Hematopoietic multipotent progenitor cell treated with erythropoietin and hydrocortisone succinate and interleukin-3 and kit ligand, for 6 days (in vitro differentiated cells): ENCODE measurements around the gene KIAA0319L.
A peak's percentile ranks its signal among the peaks of the same experiment; 100 is the strongest.

Experiments used
- DNase-seq: peaks from one replicate; pipeline ENCODE4 v3.0.0-alpha.2; 2015

KIAA0319L gene

DNA sequence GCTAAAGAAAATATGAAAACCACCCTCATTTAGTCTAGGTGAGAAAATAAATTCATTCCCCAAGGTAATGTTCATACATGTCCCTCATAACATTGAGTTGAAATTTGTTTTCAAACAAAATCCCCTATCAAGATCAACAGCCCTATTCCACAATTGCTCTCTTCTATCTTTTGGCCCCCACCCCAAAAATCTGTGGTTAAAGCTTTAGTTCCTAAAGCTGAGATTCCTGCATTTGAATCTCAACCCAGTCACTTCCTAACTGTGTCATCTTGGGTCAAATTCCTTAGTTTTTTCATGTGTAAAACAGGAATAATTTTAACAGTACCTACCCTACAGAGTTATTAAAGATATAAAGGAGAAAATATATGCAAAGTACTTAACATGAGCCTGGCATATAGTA is 22.0 kb downstream of the KIAA0319L start:
- DNase-seq = no peak

DNA sequence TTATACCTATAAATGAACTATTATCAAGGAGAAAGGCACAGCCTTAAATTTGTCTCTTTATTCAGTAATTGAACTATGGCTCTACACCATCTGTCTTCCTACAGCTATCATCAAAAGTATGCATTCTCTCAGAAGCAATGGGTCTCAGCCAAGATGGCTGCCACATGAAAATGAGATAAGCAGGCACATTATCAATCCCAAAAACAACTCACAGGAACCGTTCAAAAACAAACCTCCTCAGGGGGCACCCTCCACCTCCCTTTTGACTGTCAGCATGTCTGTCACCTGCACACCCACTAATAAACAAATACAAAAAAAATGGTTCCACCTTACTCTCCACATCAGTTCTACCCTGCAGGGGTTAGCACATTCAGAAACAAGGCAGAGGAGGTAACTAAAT is 23.6 kb downstream of the KIAA0319L start:
- DNase-seq = peak; percentile 81

DNA sequence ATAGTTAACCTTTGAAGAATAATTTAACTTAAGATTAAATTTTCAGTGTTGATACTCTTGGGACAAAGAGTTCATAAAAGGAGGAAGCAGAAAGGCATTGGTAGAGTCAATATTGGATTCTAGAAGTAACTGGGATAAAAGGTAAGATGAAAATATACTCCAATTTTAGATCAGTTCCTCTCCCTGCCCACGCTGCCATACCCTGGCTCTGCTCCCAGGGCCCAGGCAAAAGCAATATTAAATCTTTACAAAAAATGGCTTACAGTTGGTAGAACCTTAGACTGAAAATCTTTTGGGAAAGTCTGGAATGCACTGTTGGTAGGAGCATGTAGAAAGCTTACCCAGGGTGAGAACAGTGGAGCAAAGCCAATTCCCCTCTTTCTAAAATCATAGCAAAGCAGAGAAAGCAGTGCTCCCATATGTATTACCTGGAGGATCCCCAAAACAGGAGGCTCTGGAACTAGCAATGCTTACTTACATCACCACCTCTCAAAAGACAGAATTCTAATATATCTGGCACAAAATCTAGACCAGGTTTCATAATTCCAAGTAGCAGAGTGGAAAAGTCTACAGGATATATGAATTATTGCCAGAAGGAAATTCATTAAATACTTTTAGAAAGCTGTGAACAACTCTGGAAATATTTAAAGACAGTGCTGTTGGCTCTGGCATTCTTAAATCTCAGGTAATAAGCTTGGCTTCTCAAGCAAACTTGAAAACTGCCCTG is 24.5 kb downstream of the KIAA0319L start:
- DNase-seq = no peak

DNA sequence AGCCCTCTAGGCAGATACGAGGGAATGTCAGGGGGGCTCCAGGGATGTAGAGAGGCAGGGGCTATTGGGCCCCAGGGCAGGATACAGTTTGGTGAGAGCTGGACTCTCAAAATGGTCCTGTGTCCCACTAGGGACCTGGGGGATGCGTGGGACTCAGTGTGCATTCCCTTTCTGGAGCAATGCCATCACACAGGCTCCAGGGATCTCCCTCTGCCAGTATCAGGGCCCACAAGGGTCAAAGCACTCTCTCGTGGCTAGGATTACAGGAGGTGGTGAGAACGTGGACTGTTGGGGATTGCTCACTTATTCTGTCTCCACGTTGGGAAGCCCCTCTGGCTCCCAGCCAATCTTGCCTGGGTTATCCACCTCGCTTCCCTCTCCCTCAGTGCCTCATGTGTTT is 25.8 kb downstream of the KIAA0319L start:
- no peak for DNase-seq

DNA sequence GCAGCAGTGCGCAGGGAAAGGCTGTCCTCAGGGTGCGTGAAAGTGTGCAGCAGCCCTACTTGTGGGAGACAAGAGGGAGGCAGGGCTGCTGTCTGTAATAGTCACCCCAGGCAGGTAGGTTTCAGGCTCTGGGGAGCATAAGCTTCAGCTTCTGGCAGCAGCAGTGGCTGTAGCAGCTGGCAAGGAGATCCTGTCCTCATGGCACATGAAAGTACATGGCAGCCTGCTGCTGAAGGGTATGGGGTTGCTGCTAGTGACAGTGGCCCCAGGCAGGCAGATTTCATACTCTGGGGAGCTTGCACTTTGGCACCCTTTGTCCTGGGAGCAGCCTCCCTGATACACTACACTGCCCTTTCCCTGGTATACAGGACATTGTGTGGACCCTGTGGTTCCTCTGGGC is 26.3 kb downstream of the KIAA0319L start:
- DNase-seq = no peak

DNA sequence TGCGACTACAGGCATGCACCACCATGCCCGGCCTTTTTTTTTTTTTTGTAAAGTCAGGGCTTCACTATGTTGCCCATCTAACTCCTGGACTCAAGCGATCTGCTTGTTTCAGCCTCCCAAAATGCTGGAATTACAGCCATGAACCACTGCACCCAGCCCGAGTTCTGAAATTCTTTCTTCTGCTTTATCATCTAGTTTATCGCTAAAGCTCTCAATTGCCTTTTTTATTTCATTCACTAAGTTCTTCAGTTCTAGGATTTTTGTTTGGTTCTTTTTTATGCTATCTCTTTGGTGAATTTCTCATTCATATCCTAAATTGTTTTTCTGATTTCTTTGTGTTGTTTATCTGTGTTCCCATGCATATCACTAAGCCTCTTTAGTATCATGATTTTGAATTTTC is 27.0 kb downstream of the KIAA0319L start:
- DNase-seq = no peak

DNA sequence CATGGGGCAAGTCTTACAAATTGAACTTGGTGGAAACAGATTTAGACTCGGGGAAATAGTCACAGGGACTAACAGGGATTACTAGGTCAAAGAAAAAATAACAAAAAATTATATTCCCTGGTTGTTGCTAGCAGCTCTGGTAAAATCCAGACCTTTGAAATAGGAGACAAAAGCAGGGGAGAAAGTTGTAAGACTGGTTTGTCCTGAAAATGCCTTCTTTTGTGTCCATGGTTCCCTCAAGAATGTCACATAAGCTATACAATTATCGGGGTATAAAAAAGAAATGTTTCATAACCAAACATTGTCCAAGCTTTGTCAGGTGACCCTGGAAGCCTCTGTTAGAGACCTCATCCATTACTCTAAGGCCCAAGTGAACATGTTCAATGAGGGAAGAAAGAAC is 33.1 kb downstream of the KIAA0319L start:
- DNase-seq = no peak

DNA sequence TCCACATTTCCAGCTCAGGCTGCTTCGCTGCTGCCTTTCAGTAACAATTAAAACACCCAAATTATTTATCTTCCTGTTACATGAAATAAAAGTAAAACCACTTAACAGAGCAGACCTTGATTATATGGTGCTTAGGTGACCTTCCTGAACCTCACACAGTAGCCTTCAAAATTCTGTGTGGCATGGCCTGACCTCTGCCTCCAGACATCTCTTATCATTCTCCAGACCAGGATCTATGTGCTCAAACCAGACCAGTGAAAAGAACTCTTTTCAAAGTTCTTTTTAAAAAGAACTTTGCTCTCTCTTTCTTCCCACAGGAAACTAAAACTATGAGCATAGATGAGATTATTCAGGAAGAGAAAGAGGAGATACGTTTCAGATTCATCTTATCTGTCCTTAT is 37.8 kb downstream of the KIAA0319L start:
- DNase-seq = no peak

DNA sequence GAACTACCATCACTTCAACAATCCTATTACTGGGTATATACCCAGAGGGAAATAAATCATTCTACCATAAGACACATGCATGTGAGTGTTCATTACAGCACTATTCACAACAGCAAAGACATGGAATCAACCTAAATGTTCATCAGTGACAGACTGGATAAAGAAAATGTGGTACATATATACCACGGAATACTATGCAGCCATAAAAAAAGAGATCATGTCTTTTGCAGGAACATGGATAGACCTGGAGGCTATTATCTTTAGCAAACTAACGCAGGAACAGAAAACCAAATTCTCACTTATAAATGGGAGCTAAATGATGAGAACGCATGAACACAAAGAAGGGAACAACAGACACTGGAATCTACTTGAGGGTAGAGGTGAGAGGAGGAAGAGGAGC is 39.0 kb downstream of the KIAA0319L start:
- no peak for DNase-seq

DNA sequence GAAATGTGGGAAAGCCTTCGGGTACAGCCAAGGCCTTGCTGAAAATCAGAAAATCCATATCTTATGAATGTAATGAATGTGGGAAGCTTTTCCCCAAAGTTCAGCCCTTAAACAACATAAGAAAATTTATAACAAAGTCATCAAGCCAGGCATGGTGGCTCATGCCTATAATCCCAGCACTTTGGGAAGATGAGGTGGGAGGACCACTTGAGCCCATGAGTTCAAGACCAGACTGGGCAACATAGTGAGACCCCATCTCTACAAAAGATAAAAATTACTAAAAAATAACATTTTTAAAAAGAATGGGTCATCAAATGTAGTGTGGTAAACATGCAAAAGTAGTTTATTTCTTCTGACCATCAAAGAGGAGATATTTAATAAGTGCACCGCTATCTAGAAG is 45.9 kb downstream of the KIAA0319L start:
- DNase-seq = no peak

DNA sequence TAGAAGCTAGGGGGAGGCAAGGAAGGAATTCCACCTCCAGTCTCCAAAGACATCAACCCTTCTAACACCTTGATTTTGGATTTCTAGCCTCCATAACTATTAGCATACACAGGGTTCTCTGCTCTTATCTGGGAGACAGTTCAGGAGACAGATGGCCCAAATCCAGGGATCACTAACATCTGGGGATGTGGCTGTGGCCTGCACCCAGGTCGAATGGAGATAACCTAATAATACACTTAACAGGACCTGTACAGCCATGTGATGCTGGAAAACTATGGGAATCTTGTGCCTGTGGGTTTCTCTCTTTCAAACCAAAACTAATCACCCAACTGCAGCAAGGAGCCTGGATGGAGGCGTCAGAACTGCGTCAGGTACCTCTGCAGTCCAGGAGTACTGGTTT is 47.6 kb downstream of the KIAA0319L start:
- peak; percentile 34 for DNase-seq

DNA sequence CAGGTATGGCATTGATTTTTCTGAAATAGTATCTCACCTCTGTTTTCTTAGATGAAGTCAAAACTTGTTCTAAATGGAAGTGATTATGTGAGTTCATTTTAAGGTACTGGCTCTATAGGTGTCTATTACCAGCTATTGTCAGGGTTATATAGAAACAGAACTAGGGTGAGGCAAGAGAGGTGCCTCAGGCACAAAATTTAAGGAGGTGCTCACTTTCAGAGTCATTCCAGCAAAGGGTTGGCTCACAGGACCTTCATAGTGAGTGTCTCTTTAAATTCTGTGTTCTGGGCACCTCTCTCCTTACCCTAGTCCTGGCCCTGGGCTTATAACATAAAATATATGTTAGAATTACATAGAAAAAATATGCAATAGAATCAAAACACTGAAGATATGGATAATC is 49.3 kb downstream of the KIAA0319L start:
- no peak for DNase-seq

DNA sequence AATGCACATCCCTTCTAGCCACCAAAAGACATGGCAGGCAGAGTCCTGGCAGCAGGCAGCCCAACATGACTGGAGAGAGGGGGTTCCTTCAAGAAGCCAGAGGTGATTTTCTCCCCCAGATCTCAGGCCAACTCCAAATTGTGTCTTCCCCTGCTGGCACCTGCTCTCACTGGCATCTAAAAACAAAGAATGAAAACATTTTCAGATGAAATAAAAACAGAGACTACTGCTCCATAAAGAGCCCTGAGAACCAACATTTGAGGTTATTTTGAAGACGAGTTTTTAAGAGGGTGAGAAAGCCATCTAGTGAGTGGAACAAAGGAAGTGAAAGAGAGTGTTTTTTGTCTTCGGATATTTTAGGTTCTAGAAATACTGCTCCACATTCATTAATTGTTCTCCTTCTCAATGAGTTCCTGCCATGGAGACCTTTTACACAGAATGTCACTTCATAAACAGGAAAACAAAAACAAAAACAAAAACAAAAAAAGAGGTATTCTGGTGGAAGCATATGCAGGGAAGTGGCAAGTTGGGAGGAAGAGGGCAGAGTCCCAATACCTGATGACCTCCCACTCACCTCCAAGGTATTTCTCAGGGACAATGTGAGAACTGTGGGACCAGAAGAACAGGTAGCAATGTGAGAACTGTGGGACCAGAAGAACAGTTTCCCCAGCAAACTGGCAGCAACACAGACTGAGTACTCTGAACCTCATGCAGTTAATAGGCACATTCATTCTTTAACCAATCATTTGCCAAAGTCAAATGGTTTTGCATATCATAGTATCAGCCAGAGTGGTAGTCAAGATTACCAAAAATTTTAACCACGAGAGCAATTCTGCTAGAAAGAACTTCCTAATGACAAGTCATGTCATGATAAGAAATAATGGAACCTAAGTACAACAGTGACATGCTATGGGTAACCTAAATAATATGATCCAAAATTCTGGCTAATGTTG is 50.0 kb downstream of the KIAA0319L start:
- peak; percentile 81 for DNase-seq

DNA sequence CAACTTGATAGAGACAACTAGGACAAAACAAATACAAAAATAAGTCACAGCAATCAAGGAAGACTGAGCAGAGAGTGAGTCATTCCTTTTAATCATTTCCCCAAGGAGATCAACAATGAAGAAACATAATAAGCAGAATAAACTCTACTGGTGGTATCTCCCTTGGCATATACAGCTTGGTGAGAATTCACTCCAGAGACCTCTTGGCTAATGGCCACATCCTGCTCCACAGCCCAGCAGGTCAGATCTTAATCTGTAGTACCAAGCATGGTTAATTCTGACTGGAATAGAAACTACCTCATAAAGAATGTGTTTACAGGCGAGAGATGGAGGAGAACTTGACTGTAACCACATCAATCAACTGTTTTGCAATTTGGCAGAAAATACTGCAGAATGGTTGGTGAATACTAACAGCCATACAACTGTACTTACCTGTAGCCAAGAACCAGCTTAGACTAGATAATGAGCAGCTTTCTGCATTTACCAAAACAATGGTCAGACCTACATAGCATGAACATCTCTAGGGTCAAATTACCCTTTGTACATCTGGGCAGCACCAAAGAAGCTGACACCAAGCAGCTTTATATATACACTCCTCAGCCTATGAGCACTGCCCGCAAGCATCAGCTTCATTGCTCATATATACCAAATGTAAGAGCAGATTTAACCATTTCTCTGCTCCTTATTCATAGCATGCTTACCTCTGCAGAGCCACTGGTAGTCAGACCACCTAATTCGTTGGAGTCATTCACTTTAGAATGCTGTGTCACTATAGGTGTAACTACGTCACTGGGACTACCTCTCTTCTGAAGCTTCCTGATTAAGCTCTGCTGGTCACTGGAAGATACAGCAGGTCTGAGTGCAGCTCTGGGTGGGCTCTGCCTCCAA is 51.0 kb downstream of the KIAA0319L start:
- DNase-seq = peak; percentile 84

DNA sequence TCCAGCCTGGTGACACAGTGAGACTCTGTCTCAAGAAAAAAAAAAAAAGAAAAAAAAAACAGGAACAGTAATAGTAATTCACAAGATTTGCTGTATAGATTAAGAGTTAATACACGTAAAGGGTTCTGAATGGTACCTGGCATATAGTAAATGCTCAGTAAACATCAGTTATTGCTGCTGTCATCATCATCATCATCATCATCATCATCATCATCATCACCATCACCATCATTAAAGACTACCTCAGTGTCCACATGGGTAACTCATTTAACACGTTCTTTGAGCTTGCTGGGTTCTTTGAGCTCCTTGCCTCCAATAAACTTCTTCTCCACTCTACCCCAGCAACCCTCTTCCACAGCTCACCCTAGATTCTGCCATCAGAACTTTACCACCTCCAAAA is 55.0 kb downstream of the KIAA0319L start:
- no peak for DNase-seq

DNA sequence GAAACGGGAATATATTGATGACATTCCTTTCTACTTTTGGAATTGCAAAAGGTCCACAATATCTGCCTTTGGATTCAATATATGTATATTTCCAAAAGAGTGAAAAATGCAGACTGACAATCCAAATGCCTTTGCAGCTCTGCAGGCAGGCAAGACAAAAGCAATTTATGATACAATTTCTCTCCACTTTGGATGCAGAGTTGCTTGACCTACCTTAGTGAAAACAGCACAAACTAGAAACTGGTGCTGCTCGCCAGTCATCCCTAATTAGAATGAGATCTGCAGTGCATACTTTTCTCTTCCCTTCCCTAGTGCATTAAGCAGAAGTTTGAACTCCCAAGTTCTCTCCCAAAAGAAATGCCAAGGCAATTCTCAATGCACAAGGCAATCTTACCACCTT is 56.8 kb downstream of the KIAA0319L start:
- no peak for DNase-seq

DNA sequence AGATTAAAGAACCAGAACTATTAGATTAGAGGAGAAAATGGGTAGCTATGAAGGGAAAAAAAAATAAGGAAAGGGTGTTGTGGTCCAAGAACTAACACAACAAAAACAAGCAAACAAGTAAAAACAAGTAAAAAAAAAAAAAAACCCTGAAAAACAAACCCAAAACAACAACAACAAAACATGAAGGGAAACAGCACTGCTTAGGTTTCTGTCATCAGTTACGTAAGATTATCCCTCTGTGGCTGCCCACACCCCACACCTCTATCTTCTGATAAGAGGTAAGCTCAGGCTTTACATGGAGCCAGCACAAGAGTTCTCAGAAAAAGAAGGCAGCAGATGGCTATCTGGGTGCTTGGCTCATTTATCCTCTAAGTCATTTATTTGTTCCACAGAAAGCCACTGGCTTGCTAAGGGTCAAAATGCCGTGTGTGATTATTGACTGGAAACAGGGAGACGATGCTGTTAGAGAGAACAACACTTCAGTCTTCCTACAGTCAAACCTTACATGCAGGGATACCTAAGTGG is 57.5 kb downstream of the KIAA0319L start:
- DNase-seq = peak; percentile 95

DNA sequence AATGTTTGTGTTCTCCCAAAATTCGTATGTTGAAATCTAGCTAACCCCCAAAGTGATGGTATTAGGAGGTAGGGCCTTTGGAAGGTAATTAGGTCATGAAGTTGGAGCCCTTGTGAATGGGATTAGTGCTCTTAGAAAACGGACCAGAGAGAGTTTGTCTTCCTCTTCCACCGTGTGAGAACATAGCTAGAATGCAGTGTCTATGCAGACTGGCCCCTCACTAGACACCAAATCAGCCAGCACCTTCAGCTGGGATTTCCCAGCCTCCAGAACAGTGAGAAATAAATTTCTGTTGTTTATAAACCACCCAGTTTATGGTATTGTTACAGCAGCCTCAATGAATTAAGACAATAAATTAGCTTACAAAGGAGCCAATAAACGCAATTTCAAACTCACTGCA is 58.0 kb downstream of the KIAA0319L start:
- no peak for DNase-seq

DNA sequence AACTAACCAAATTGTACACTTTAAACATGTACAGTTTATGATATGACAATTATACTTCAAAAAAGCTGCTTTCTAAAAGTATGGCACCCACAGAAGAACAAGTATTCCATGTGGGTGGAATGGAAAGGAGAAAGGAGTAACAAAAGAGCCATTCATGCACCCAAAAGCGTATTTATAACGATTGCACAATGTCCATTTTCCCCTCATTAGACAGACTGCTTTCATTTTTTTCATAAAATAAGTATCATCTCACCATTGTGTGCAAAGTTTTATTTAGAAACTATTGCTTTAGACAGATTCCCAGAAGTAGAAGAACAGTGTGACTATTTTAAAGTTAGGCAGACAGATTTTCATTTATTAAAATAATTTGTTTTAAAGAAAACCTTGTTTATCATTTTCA is 59.6 kb downstream of the KIAA0319L start:
- DNase-seq = no peak

DNA sequence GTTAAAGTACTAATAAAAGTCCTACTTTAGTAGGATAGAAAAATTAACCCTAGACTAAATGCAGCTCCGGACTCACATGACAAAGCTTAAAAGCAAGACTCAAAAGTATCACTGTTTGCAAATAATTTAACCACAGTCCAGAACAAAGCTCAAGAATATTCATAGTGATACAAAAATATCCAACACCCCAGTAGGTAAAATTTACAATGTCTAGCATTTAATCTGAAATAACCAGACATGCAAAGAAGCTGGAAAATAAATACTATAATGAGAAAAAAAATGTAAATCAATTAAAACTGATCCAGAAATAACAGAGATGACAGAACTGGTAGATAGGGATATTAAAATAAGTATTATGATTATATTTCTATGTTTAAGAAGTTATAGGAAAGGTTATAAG is 67.0 kb downstream of the KIAA0319L start:
- no peak for DNase-seq

DNA sequence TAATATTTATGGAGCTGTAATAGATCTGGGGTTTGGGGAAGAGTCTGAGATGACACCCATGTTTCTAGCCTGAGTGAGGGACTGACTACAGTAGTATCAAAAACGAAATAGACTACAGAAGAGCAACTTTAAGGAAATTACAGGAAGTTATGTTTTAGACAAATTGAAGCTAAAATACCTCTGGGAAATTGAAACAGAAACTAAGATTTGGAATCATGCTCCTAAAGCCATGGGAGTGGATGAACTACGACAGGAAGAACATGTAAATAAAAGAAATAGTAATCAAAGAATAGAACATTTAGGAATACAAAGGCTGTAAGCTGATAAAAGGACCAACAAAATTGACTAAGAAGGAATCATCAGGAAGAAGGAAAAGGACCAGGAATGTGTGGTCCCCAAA is 68.9 kb downstream of the KIAA0319L start:
- DNase-seq = no peak

DNA sequence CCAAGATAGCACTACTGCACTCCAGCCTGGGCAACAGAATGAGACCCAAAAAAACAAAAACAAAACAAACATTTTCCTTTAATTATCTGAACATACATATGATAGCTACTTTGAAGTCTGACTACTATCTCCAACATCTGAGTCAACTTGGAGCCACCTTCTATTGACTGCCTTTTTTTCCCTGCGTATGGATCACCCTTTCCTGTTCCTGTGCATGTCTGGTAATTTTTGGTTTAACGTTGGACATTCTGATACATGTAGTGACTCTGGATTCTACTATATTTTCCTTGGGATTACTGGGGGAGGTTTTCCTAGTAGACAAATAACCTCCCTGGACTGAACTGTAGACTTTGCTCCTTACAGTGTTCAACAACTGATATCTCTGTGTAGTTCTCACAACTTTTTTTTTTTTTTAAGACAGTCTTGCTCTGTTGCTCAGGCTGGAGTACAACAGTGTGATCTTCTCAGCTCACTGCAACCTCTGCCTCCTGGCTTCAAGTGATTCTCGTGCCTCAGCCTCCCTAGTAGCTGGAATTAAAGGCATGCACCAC is 70.3 kb downstream of the KIAA0319L start:
- no peak for DNase-seq

DNA sequence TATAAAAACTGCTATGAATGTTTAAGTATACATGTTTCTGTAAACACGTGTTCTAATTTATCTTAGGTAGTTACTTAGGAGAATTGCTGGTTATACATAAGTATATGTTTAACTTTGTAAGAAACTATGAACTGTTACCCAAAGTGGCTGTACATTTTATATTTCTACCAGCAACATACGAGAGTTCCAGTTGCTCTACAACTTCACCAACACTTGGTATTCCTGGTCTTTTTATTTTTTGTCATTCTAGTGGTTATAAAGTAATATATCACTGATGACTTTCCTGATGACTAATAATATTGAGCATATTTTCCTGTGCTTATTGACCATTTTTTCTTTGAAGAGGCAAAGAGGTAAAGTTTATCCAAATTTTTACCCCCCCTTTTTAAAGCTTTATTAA is 76.0 kb downstream of the KIAA0319L start:
- no peak for DNase-seq
